ENCODE measurements around the gene KRAS.

KRAS gene

DNA sequence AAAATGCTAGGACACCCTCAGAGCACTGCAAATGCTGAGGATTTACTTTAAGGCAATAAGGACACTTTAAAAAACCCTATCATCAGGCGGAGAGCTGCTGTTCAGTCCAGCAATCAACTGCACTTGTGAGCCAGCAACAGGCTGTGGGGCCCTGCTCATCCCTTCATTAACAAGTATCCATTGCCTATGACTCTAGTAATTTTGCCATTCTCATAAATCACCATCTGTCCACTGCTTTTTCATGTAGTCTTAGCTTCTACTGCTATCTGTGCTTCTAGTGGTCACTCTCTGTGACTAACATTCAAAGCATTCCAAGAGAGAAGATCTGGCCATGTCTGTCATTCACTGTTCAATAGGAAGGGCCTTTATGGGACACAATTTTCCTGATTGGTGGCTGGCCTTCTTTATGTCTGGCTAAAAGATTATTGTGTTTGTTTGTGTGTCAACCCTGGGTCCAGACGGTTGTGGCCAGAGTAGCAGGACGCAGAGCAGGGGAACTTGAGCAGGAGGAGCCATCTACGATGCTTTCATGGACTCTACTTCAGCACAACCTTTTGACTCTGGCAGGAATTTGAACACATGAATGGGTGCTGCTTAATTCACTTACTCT lies 3.6 kb upstream of the KRAS start:
- DNase-seq = no peak

- DNase-seq = no peak
Measured at GRCh38 chr12:25253371-25254068, 2.8 kb upstream of the KRAS start.

DNA sequence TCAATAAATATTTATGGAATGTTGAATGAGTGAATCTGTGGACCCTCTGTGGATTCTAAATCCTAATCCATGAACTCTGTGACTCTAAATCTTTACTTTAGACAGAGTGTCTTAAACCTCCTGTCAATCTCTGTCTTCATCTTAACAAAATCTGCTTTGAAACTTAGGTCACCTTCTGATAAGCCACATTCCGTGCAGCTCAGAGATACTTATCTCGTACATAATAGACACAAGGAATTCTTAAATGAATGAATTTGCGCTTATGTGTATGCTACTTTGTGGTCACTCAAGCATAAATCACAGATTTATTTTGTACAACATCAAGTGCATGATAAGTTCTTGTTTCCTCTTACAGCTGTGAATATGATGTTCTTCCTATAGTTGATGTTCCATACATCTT lies 2.2 kb upstream of the KRAS start:
- DNase-seq = no peak

DNA sequence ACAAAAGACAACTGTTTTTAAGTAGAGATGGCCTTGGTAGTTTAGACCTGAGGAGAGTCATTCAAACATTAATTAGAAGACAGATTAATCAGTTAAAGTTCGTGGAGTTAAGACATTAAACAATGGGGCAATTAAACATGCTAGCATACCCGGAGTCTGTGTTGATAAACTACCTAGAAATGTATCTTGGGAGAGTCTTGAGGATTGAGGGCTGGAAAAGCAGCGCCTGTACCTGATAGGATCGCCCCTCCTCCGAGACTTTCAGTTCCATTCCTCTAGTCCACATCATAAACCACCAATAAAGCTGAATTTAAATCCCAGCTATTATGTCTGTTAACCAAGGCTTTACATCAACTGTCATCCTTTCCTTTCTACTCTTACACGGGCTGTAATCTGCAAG lies 1.0 kb upstream of the KRAS start:
- no peak for DNase-seq

GRCh38 chr12:25249931-25250738 lies 594 bp downstream of the KRAS start:
- DNase-seq = no peak

DNA sequence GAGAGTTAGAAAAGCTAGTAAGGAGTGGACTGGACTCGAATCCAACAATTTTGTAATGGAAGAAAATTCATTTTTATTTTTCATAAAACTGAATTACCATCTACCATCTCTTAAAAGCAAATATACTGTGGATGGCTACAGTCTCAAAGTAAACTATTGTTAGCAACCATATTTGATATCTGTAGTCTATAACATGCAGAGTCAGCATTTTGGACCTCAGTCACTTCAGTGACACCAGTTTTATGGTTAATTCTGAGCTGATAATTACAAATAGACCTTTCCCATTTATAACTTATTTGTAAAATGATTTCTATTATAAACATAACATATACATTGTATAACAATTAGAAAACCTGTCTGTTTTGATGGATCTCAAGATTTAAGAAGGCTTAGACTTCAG lies 2.0 kb downstream of the KRAS start:
- no peak for DNase-seq

DNA sequence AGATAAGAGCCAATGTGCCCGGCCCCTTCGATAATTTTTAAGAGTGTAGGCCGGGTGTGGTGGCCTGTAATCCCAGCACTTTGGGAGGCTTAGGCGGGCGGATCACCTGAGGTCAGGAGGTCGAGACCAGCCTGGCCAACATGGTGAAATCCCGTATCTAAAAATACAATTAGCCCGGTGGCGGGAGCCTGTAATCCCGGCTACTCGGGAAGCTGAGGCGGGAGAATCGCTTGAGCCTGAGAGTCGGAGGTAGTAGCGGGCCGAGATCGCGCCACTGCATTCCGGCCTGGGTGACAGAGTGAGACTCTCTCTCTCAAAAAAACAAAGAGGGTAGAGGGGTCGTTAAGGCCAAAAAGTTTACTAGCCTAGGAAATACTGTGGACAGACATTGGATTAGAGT lies 2.6 kb downstream of the KRAS start:
- DNase-seq = no peak

- DNase-seq = no peak
Measured at GRCh38 chr12:25245491-25245890, 5.2 kb downstream of the KRAS start.

DNA sequence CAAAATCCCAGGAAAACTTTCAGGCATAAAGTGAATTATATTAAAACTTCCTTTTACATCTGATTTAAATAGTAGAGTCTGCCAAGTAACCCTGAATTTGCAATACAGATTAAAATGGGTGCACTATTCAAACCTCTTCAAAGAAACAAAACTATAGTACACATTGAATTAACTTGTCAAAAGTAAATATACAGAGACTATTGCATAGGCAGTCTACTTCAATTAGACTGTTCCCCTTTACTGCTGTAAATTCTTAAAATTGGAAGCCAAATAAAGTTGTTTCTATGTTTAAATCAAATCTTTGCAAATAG lies 7.1 kb downstream of the KRAS start:
- no peak for DNase-seq

DNA sequence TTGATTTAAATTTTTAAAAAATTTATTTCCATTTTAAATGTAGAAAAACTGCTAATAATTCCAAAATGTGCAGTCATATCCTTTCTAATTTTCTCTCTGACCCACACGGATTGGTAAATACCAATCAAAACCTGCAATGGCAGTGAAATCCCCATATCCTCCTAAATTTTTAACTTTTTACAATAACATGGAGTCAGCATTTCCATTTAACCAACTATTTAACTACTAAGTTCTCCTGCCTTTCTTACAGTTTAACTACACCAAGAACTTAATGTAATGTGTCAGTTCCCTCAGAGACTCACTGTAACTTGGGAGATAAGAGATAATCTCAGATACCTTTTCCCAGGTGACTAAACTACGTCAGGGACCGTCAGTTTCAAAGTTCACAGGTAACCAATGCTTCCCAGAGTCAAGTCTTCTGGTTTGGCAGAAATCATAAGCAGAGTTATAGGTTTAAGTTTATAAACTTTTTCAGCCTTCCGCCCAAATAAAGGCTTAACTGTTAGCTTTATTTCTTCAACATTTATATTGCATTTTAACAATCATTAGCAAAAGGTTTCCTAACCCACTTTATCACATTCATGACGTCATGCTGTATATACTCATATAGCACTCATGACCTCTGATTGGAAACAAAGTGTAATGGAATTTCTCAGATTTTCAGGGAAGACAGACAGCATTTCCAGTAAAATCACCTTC lies 7.6 kb downstream of the KRAS start:
- DNase-seq = no peak

GRCh38 chr12:25241167-25242020 lies 9.3 kb downstream of the KRAS start:
- no peak for DNase-seq

DNA sequence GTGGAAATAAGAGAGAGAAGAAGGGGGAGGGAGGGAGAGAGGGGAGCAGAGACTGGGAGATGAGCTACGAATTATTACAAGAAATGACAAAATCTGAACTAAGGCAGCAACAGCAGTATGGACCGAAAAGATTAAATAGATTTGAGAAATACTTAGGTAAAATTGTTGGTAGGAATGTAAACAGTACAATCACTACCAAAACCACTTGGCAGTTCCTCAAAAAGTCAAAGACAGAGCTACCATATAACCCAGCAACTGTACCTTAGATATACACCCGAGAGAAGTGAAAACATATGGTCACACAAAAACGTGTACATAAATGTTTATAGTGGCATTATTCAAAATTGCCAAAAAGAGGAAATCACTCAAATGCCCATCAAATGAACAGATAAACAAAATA lies 14.1 kb downstream of the KRAS start:
- no peak for DNase-seq

- no peak for DNase-seq
Measured at GRCh38 chr12:25236190-25236589, 14.5 kb downstream of the KRAS start.

DNA sequence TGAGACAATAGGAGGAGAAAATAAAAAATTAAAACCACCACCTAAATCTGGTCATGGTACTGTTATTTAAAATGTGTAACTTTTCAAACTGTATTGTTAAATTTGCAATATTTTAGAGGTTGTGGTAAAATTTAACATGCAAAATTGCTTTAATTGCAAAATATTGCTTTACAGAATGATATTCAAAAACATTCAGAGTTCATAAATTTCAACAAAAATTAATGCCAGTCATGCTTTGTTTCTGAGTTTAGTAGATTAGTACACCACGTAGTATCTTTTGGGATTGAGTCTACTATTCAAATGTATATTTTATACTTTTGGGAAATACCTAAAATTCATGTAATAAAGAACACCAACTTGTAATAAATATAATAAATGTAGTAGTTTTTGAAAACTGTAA lies 37.4 kb downstream of the KRAS start:
- DNase-seq = no peak

DNA sequence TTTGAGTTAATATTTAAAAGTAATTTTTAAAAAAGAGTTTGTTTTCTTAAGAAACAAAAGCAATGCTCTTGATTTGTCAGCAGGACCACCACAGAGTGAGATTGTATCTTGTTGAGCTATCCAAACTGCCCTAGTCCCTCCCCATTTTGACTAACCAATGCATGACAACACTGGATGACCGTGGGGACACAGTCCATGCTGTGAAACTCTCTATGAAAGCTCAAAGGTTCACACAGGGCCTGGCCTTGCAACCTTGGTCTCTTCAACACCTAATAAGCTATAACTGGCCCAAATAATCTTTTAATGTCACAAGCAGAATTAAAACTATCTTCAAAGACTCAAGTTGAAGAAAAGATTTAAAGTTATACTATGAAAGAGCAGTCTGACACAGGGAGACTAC lies 42.2 kb downstream of the KRAS start:
- no peak for DNase-seq

DNA sequence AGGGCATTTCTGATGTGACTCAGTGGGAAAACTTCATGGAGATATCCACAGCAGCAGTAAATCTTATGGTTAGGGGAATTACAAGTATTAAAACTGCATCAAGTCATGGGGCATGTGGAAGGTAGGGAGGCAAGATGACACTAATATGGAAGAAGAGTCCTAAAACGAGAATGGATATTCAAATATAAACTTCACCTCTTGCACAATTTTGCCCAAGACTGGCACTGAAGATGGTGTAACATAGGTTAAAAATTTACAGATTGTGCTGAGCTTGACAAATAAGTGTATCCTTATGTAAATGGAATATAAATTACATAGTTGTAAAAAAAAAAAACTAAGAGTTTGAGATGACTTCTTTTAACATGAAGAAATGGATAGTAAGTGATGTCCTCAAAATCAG lies 42.9 kb downstream of the KRAS start:
- DNase-seq = no peak

- no peak for DNase-seq
Measured at GRCh38 chr12:25207411-25207810, 43.3 kb downstream of the KRAS start.

DNA sequence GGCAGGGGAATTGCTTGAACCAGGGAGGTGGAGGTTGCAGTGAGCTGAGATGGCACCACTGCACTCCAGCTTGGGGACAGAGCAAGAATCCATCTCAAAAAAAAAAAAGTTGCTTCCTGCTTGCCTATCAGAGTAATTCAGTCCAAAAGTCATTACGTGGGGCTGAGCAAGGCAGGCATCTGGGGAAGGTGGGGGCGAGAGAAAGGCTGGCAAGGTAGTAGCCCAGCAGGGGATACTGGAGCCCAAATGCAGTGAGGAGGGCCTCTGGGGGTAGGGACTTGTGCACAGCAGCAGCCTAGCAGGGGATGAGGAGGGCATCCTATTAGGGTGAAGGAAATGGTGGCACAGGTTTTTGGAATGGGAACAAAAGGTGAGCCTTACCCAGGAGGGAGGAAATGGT lies 48.6 kb downstream of the KRAS start:
- DNase-seq = no peak

GRCh38 chr12:25200703-25201102 lies 50.0 kb downstream of the KRAS start:
- no peak for DNase-seq

DNA sequence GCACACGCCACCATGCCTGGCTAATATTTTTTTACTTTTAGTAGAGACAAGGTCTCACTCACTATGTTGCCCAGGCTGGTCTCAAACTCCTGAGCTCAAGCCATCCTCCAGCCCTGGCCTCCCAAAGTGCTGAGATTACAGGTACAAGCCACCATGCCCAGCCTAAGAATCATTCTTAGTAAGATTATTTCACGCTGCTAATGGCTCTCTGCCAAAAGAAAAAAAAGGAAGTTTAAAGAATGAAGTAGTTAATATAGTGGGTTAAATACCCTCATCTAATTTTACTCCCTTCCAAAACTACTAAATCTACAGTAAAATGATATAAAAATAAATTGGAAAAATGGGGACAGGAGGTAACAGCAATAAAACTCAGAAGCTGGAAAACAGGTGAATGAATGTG lies 53.1 kb downstream of the KRAS start:
- DNase-seq = no peak

- peak; percentile 78 for DNase-seq
Measured at GRCh38 chr12:25195056-25195971, 55.4 kb downstream of the KRAS start, which contains the start of the genes DNAI7 and ETFRF1. Gene DNAI7 (minus strand): TSS chr12:25195160. CDS start chr12:25195078, 82 bp downstream. Gene ETFRF1 (plus strand): TSS chr12:25195237. CDS start chr12:25203957, 8,720 bp downstream.

- no peak for DNase-seq
Measured at GRCh38 chr12:25194722-25195055, 56.0 kb downstream of the KRAS start.
